Measurements from ENCODE around the gene FXYD7.

The FXYD7 gene

DNA sequence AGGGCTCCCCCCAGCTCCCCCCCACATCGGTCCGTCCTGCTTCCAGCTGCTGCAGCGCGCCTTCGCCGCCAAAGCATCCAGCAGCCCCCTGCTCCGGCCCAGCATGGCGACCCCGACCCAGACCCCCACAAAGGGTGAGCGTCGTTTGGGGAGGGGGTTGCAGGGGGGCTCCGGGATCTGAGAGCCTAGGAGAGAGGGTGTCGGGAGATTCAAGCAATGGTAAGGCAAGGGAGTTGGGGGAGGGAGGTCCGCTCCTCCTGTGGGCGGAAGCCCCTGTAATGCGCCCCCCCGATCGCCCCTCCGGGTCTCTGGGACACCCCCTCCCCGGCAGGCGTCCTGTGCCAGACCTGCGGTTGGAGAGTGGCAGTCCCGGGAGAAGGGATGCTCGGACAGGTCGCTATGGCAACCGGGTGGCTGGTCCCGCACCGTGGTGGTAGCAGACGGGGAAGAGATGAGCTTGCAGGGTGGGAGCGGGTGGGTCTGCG is at the start of gene FXYD7:
TSS of gene FXYD7 (plus strand) at position 25 of the 485 bp plus-strand sequence. CDS start at position 104, 79 bp downstream.
- TF ChIP-seq, protein P1, sequence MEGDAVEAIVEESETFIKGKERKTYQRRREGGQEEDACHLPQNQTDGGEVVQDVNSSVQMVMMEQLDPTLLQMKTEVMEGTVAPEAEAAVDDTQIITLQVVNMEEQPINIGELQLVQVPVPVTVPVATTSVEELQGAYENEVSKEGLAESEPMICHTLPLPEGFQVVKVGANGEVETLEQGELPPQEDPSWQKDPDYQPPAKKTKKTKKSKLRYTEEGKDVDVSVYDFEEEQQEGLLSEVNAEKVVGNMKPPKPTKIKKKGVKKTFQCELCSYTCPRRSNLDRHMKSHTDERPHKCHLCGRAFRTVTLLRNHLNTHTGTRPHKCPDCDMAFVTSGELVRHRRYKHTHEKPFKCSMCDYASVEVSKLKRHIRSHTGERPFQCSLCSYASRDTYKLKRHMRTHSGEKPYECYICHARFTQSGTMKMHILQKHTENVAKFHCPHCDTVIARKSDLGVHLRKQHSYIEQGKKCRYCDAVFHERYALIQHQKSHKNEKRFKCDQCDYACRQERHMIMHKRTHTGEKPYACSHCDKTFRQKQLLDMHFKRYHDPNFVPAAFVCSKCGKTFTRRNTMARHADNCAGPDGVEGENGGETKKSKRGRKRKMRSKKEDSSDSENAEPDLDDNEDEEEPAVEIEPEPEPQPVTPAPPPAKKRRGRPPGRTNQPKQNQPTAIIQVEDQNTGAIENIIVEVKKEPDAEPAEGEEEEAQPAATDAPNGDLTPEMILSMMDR (IDR thresholded peaks at IDR 0.05; ENCODE audit: control insufficient read depth, extremely low read depth, insufficient read depth) = no peak
- no peak within 1 kb of the TSS for H3K4me3 ChIP-seq (ENCODE audit: low read depth, low read length)
- DNase-seq (ENCODE audit: low read depth) = no peak

- TF ChIP-seq, protein P1 (IDR thresholded peaks at IDR 0.05; ENCODE audit: control insufficient read depth, extremely low read depth, insufficient read depth) = no peak
- no peak for DNase-seq (ENCODE audit: low read depth)
- H3K4me3 ChIP-seq (ENCODE audit: low read depth, low read length) = no peak overlapping the region
These were observed 49.6 kb upstream of the FXYD7 start for GRCh38 chr19:35093430-35093829.

- DNase-seq (ENCODE audit: low read depth) = no peak
- TF ChIP-seq, protein P1 (IDR thresholded peaks at IDR 0.05; ENCODE audit: control insufficient read depth, extremely low read depth, insufficient read depth) = no peak
- H3K4me3 ChIP-seq (ENCODE audit: low read depth, low read length) = no peak overlapping the region
These were observed 49.0 kb upstream of the FXYD7 start for GRCh38 chr19:35093941-35094647.

- TF ChIP-seq, protein P1 (IDR thresholded peaks at IDR 0.05; ENCODE audit: control insufficient read depth, extremely low read depth, insufficient read depth) = no peak
- no peak overlapping the region for H3K4me3 ChIP-seq (ENCODE audit: low read depth, low read length)
- no peak for DNase-seq (ENCODE audit: low read depth)
These were observed 48.4 kb upstream of the FXYD7 start for GRCh38 chr19:35094656-35095055.

DNA sequence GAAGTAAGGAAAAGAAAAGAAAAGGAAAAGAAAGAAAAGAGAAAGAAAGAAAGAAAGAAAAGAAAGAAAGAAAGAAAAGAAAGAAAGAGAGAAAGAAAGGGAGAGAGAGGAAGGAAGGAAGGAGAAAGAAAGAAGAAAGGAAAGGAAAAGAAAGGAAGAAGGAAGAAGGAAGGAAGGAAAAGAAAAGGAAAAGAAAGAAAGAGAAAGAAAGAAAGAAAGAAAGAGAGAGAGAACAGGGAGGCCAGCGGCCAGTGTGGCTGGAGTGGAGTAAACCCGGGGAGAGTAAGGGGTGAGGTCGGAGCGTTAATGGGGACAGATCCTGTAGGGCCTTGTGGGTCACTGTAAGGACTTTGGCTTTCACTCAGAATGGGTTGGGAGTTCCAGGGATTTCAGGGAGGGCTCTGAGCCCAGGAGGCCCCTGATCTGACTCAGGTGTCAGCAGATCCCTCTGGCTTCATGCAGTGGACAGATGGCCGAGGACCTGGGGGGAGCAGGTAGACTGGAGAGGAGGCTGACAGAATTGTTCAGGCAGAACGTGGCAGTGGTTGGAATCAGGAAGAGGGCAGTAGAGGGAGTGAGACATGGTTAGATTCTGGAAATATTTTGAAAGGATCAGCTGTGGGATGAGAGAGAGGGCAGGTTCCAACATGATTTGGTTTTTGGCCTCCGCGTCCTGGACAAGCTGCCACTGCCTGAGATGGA is 47.2 kb upstream of the FXYD7 start:
- no peak for DNase-seq (ENCODE audit: low read depth)
- TF ChIP-seq, protein P1 (IDR thresholded peaks at IDR 0.05; ENCODE audit: control insufficient read depth, extremely low read depth, insufficient read depth) = no peak
- H3K4me3 ChIP-seq (ENCODE audit: low read depth, low read length) = no peak overlapping the region

DNA sequence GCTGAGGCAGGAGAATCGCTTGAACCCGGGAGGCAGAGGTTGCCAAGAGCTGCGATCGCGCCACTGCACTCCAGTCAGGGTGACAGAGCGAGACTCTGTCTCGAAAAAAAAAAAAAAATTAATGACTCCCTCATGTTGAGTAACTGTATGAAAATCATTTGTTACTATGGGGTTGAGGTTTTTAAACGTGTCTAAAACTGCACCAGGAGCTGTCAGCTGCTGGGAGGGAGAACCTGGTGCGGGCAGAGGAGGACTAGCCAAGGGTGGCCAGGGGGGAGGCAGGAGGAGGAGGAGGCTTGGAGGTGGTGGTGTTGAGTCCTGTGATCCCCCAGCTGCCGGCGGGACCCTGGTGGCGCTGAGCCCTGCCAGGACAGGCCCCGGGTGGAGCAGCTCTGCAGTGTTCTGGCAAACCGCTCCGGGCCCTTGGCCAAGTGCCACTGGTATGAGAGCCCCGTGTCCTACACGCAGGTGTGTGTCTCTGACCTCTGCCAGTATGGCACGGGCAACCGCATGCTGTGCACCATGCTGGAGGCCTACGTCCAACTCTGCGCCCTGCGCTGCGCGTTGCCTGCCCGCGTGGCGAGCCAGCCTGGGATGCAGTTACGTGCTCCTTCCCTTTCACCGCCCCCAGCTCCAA is 44.5 kb upstream of the FXYD7 start:
- TF ChIP-seq, protein P1 (IDR thresholded peaks at IDR 0.05; ENCODE audit: control insufficient read depth, extremely low read depth, insufficient read depth) = no peak
- H3K4me3 ChIP-seq (ENCODE audit: low read depth, low read length) = no peak overlapping the region
- no peak for DNase-seq (ENCODE audit: low read depth)
